Left ventricle myocardium inferior (tissue), 1 donor: ENCODE measurements around the gene MAPK8IP2. TPM values are rescaled to one million over a fixed set of nuclear protein-coding genes. Genes with fewer than 3 reads are reported as not detected.

Source experiments
- DNase-seq: peaks from one replicate; pipeline ENCODE4 v3.0.0-alpha.2; 2020
- H3K27ac ChIP-seq: fragments of 200-600 bp; replicated peaks from 2 replicates; pipeline ENCODE4 v1.8.0; 2021
- H3K27me3 ChIP-seq: fragments of 200-600 bp; 2 replicates; pipeline ENCODE4 v1.8.0; 2021; ENCODE audit warnings: low read depth
- H3K36me3 ChIP-seq: fragments of 200-600 bp; 2 replicates; pipeline ENCODE4 v1.8.0; 2021
- H3K4me1 ChIP-seq: fragments of 200-600 bp; 2 replicates; pipeline ENCODE4 v1.8.0; 2021
- H3K4me3 ChIP-seq: fragments of 200-600 bp; 2 replicates; pipeline ENCODE4 v1.8.0; 2021; ENCODE audit warnings: mild to moderate bottlenecking, moderate library complexity
- H3K9me3 ChIP-seq: fragments of 200-600 bp; replicated peaks from 2 replicates; pipeline ENCODE4 v1.8.0; 2021
- intact Hi-C: fragments of 100-400 bp; cut with micrococcal nuclease; formaldehyde crosslinking; loops from one replicate; pipeline ENCODE4 v1.11.0; 2022
- total RNA-seq: library from RNA; stranded (reverse); fragmentation: NEBNext Ultra II Directional; extraction: Animal tissue kit (Norgen Biotek cat#: 25700); gene quantifications from one replicate; pipeline ENCODE4 v1.2.1, GENCODE V29; 2021
- TF ChIP-seq, protein P1 (sequence below): fragments of 200-600 bp; IDR thresholded peaks from 2 replicates; pipeline ENCODE4 v1.8.0; 2021; ENCODE audit warnings: antibody characterized with exemption, mild to moderate bottlenecking, borderline replicate concordance
- donor health status: DM: no; HTN: yes; CAD: no; lungs with severe emphysema.

MAPK8IP2 gene
- total RNA-seq, 1 donor from 2014 or later = 0.33 TPM

DNA sequence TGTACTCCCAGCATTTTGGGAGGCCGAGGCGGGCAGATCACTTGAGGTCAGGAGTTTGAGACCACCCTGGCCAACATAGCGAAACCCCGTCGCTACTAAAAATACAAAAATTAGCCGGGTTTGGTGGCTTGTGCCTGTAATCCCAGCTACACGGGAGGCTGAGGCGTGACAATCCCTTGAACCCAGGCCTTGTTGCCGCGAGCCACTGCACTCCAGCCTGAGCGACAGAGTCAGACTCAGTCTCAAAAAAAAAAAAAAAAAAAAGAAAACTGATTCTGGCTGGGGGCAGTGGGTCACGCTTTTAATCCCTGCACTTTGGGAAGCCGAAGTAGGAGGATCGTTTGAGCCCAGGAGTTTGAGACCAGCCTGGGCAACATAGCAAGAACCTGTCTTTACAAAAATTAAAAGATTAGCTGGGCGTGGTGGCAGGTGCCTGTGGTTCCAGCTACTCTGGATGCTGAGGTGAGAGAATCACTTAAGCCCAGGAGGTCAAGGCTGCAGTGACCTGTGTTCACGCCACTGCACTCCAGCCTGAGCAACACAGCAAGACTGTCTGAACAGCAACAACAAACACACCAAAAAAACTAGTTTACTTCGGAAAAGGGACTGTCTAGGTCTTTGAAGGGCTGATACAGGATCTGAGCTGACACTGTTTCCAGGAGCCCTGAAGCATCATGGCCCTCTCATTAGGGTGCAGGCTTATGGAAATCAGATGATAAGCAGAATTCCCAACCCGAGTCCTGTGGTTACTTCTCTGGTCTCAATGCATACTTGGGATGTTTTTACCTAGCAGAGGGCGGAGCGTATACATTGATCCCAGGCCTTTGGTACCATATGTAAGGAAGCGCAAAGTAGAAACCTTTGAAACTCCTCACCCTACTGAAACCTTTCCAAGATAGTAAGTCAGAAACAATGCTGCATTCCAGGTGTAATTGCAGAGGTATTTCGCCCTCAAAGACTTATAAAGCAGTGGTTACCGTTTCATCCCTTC lies 16.2 kb upstream of the MAPK8IP2 start:
- H3K9me3 ChIP-seq = no peaks in the 10 kb centered on the region
- DNase-seq = no peak
- peaks cover 38% of the 10 kb centered on the region for H3K4me1 ChIP-seq
- TF ChIP-seq, protein P1, sequence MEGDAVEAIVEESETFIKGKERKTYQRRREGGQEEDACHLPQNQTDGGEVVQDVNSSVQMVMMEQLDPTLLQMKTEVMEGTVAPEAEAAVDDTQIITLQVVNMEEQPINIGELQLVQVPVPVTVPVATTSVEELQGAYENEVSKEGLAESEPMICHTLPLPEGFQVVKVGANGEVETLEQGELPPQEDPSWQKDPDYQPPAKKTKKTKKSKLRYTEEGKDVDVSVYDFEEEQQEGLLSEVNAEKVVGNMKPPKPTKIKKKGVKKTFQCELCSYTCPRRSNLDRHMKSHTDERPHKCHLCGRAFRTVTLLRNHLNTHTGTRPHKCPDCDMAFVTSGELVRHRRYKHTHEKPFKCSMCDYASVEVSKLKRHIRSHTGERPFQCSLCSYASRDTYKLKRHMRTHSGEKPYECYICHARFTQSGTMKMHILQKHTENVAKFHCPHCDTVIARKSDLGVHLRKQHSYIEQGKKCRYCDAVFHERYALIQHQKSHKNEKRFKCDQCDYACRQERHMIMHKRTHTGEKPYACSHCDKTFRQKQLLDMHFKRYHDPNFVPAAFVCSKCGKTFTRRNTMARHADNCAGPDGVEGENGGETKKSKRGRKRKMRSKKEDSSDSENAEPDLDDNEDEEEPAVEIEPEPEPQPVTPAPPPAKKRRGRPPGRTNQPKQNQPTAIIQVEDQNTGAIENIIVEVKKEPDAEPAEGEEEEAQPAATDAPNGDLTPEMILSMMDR = no peak
- H3K27me3 ChIP-seq = no peaks in the 10 kb centered on the region
- H3K27ac ChIP-seq = no peak overlapping the region
- H3K36me3 ChIP-seq = peaks cover 12% of the 10 kb centered on the region
- intact Hi-C loops = no loop called here
- H3K4me3 ChIP-seq = peak overlapping the region; percentile 83

DNA sequence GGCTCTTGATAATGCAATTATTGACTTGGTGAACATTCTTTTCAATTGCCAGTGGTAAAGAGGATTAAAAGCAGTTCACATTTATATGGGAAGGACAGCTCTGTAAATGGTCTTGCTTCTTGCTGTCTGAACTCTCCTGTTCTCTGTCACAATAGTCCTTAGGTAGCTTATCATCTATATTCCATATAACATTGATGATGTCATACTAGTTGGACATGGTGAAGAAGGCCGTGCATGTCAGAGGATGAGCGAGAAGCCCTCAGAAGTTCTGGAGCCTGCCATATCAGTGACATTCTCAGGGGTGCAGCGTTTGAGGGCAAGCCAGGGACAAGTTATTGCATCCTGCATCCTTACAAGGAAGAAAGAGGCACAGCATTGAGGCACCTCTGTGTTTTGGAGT lies 15.4 kb upstream of the MAPK8IP2 start:
- H3K36me3 ChIP-seq = peaks cover 6% of the 10 kb centered on the region
- H3K27me3 ChIP-seq = no peaks in the 10 kb centered on the region
- H3K4me3 ChIP-seq = no peak overlapping the region
- no peaks in the 10 kb centered on the region for H3K9me3 ChIP-seq
- TF ChIP-seq, protein P1 = no peak
- intact Hi-C loops = no loop called here
- peaks cover 29% of the 10 kb centered on the region for H3K4me1 ChIP-seq
- H3K27ac ChIP-seq = no peak overlapping the region
- no peak for DNase-seq

DNA sequence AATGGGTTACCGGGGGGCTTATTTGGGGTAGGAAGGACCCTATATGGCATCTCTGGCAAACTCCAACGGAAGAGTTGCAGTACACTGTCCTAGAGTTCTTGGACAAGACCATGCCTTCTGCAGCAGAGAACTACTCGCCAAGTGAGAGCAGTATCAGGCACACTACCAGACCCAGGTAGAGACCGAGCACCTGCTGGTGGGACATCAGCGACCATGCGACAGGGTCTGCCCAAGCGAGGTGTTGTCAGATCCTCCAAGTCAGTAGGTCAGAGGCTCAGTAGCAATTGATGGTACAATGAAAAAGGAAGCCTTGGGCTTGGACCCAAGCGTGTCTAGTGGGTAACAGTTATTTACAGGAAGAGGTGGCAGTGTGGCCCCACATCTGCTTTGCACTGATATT lies 14.8 kb upstream of the MAPK8IP2 start:
- intact Hi-C loops = no loop called here

DNA sequence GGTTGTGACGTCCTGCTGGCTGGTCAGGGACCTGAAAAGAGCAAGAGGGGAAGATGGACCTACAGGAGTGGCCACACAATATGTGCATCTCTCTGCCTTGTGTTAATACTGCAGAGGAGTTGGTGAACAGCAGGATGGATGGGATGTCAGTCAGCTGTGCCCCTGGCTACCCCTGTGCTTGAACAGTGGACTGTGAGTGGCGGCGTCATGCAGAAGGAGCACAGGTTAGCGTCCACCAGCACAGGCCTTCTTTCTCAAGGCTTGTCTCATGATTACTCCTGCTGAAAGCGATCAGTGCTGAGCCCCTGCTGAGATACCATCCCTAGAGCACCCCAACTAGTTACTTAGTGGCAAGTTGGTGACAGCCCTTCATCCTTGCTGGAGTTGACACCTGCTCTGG lies 14.2 kb upstream of the MAPK8IP2 start:
- peaks cover 18% of the 10 kb centered on the region for H3K4me1 ChIP-seq
- H3K27me3 ChIP-seq = no peaks in the 10 kb centered on the region
- no peak overlapping the region for H3K4me3 ChIP-seq
- no peaks in the 10 kb centered on the region for H3K36me3 ChIP-seq
- H3K9me3 ChIP-seq = no peaks in the 10 kb centered on the region
- TF ChIP-seq, protein P1 = no peak
- no peak overlapping the region for H3K27ac ChIP-seq
- DNase-seq = no peak
- intact Hi-C loops = no loop called here

More for the DNA sequence above, 14.8 kb upstream of the MAPK8IP2 start:
- Histone ChIP-seq H3K9me3 (no peaks in the 10 kb centered on the region), H3K27me3 (no peaks in the 10 kb centered on the region), H3K27ac (no peak overlapping the region), H3K36me3 (peaks cover 5% of the 10 kb centered on the region), H3K4me3 (no peak overlapping the region), H3K4me1 (peaks cover 24% of the 10 kb centered on the region)
- DNase-seq = no peak
- TF ChIP-seq, protein P1 = no peak

DNA sequence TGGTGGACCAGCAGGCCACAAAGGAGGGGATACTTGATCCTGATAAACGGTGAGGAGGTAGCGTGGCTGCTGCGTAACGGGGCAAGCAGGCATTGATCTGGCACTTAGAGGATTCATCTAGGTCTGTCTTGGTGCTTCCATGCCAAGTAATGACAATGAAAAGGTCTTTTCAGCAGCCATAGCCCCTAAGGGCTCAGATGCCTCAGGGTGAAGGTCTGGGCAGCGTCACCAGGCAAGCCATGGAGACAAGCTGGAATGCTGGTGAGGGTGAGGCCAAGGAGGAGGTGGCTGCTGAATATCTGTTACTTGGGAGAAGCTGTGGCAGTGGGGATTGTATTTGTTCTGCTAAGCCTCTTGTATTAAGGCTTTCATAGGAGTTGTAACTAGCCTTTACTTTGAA lies 13.2 kb upstream of the MAPK8IP2 start:
- Histone ChIP-seq H3K4me1 (peaks cover 10% of the 10 kb centered on the region), H3K27ac (no peak overlapping the region), H3K27me3 (no peaks in the 10 kb centered on the region), H3K4me3 (no peak overlapping the region), H3K36me3 (no peaks in the 10 kb centered on the region), H3K9me3 (no peaks in the 10 kb centered on the region)
- TF ChIP-seq, protein P1 = no peak
- DNase-seq = no peak
- intact Hi-C loops = no loop called here
